HG03439 (cell line): ENCODE results near the gene ARHGAP21.
"Not testable (repeated sequence)": the region's sequence is repeated elsewhere in the genome, so short reads cannot be mapped to it uniquely, and the experiment has no call there.

Experiments used
- ATAC-seq: cut with Tn5 transposase; IDR thresholded peaks from one replicate; pipeline ENCODE4 v1.9.1; 2021; ENCODE audit warnings: mild to moderate bottlenecking, moderate library complexity; ENCODE audit not compliant: unreplicated experiment

The ARHGAP21 gene

GRCh38 chr10:24723788-24724380 lies at the start of gene ARHGAP21:
Gene ARHGAP21, minus strand, starts transcription at chr10:24723887. Its CDS starts 1,988 bp downstream, at chr10:24721899.
- ATAC-seq: peak; percentile 11

GRCh38 chr10:24771943-24772694 lies 48.4 kb upstream of the ARHGAP21 start:
- no peak for ATAC-seq

GRCh38 chr10:24764991-24765390 lies 41.3 kb upstream of the ARHGAP21 start:
- ATAC-seq: not testable (repeated sequence)

GRCh38 chr10:24762966-24763623 lies 39.4 kb upstream of the ARHGAP21 start:
- ATAC-seq: no peak

GRCh38 chr10:24762161-24762924 lies 38.7 kb upstream of the ARHGAP21 start:
- ATAC-seq: no peak

- no peak for ATAC-seq
Observed at GRCh38 chr10:24759672-24760071, 36.0 kb upstream of the ARHGAP21 start.

- not testable (repeated sequence) for ATAC-seq
Observed at GRCh38 chr10:24758254-24758653, 34.6 kb upstream of the ARHGAP21 start.

- no peak for ATAC-seq
Observed at GRCh38 chr10:24756283-24756682, 32.6 kb upstream of the ARHGAP21 start.

GRCh38 chr10:24751716-24752115 lies 28.0 kb upstream of the ARHGAP21 start:
- no peak for ATAC-seq

GRCh38 chr10:24750695-24751094 lies 27.0 kb upstream of the ARHGAP21 start:
- no peak for ATAC-seq

GRCh38 chr10:24748214-24748613 lies 24.5 kb upstream of the ARHGAP21 start:
- ATAC-seq: no peak

- no peak for ATAC-seq
Observed at GRCh38 chr10:24744946-24745345, 21.3 kb upstream of the ARHGAP21 start.

GRCh38 chr10:24740714-24741113 lies 17.0 kb upstream of the ARHGAP21 start:
- no peak for ATAC-seq

GRCh38 chr10:24737001-24737400 lies 13.3 kb upstream of the ARHGAP21 start:
- no peak for ATAC-seq

- ATAC-seq: no peak
Observed at GRCh38 chr10:24731942-24732341, 8.3 kb upstream of the ARHGAP21 start.

GRCh38 chr10:24730811-24731210 lies 7.1 kb upstream of the ARHGAP21 start:
- ATAC-seq: no peak

- no peak for ATAC-seq
Observed at GRCh38 chr10:24727786-24728185, 4.1 kb upstream of the ARHGAP21 start.

- ATAC-seq: no peak
Observed at GRCh38 chr10:24726626-24727025, 2.9 kb upstream of the ARHGAP21 start.

- not testable (repeated sequence) for ATAC-seq
Observed at GRCh38 chr10:24726029-24726428, 2.3 kb upstream of the ARHGAP21 start.

- peak; percentile 87 for ATAC-seq
Observed at GRCh38 chr10:24724381-24725228, 918 bp upstream of the ARHGAP21 start.
